ENCODE measurements around the gene PDZD7.

Gene PDZD7

GRCh38 chr10:100972904-100973535 is 57.9 kb downstream of the PDZD7 start:
- TF ChIP-seq CTCF (IDR thresholded peaks at IDR 0.05; ENCODE audit: control extremely low read depth, extremely low read depth, low read depth, missing control alignments), result no peak
- POLR2A ChIA-PET, result interaction anchor here (0.7 kb wide), 1 partner anchor 1139 kb away, joined by 3 read pairs; no protein-coding TSS in a partner anchor
- CTCF ChIA-PET, result interaction anchor here (1.1 to 2.6 kb wide), 4 partner anchors 9 to 41 kb away, joined by 3 to 10 read pairs (median 7); no protein-coding TSS in a partner anchor
- DNase-seq (ENCODE audit: extremely low spot score), result no peak

- POLR2A ChIA-PET, result no interaction called here
- DNase-seq (ENCODE audit: extremely low spot score), result no peak
- no peak for TF ChIP-seq CTCF (IDR thresholded peaks at IDR 0.05; ENCODE audit: control extremely low read depth, extremely low read depth, low read depth, missing control alignments)
- CTCF ChIA-PET, result interaction anchor here (1.1 to 2.6 kb wide), 4 partner anchors 14 to 42 kb away, joined by 3 to 10 read pairs (median 6); no protein-coding TSS in a partner anchor
These were observed 58.6 kb downstream of the PDZD7 start for GRCh38 chr10:100972115-100972903.

- CTCF ChIA-PET, result interaction anchor here (1.1 to 2.6 kb wide), 5 partner anchors 13 to 48 kb away, joined by 3 to 10 read pairs (median 7); no protein-coding TSS in a partner anchor
- DNase-seq (ENCODE audit: extremely low spot score), result no peak
- POLR2A ChIA-PET, result no interaction called here
- no peak for TF ChIP-seq CTCF (IDR thresholded peaks at IDR 0.05; ENCODE audit: control extremely low read depth, extremely low read depth, low read depth, missing control alignments)
These were observed 59.8 kb downstream of the PDZD7 start for GRCh38 chr10:100970914-100971811.

- ChIA-PET POLR2A (no interaction called here), CTCF (interaction anchor here (1.1 to 2.4 kb wide), 5 partner anchors 12 to 56 kb away, joined by 3 to 7 read pairs (median 6); no protein-coding TSS in a partner anchor)
- peak; percentile 56 for DNase-seq (ENCODE audit: extremely low spot score)
- no peak for TF ChIP-seq CTCF (IDR thresholded peaks at IDR 0.05; ENCODE audit: control extremely low read depth, extremely low read depth, low read depth, missing control alignments)
These were observed 60.6 kb downstream of the PDZD7 start for GRCh38 chr10:100970076-100970913.

- ChIA-PET POLR2A (no interaction called here), CTCF (interaction anchor here (0.8 to 3.2 kb wide), 12 partner anchors 11 to 55 kb away, joined by 3 to 13 read pairs (median 6); no protein-coding TSS in a partner anchor)
- TF ChIP-seq CTCF (IDR thresholded peaks at IDR 0.05; ENCODE audit: control extremely low read depth, extremely low read depth, low read depth, missing control alignments), result peak; percentile 70
- peak; percentile 74 for DNase-seq (ENCODE audit: extremely low spot score)
These were observed 61.5 kb downstream of the PDZD7 start, which contains the start of gene SEMA4G for GRCh38 chr10:100969187-100970075. Gene SEMA4G, plus strand, starts transcription at chr10:100969504. Its CDS starts 3,409 bp downstream, at chr10:100972913.

Data from GM10248 (cell line).